ENCODE results near the gene INPP4B.

INPP4B gene

GRCh38 chr4:142331646-142332045 is 514.5 kb downstream of the INPP4B start:
- Histone ChIP-seq H3K27me3 (ENCODE audit: low read depth, low read length) (no peaks in the 10 kb centered on the region), H3K4me1 (ENCODE audit: low read length) (no peaks in the 10 kb centered on the region), H3K27ac (ENCODE audit: low read length) (no peak overlapping the region), H4K20me1 (ENCODE audit: insufficient read depth, low read length) (no peaks in the 10 kb centered on the region), H3K4me2 (ENCODE audit: low read length) (no peak overlapping the region), H3K9me3 (ENCODE audit: insufficient read depth, low read length) (no peaks in the 10 kb centered on the region), H3K4me3 (ENCODE audit: low read length) (no peak overlapping the region), H3K79me2 (ENCODE audit: low read length) (no peaks in the 10 kb centered on the region), H3K36me3 (replicated peaks; ENCODE audit: low read depth, low read length) (no peaks in the 10 kb centered on the region), H2AFZ (ENCODE audit: low read depth, low read length) (no peak overlapping the region), H3K9ac (ENCODE audit: low read length) (no peak overlapping the region)
- no peak for TF ChIP-seq EZH2phosphoT487 (IDR thresholded peaks at IDR 0.05; ENCODE audit: low read depth)
- TF ChIP-seq CTCF (IDR thresholded peaks at IDR 0.05; ENCODE audit: low read depth, low read length) = no peak

DNA sequence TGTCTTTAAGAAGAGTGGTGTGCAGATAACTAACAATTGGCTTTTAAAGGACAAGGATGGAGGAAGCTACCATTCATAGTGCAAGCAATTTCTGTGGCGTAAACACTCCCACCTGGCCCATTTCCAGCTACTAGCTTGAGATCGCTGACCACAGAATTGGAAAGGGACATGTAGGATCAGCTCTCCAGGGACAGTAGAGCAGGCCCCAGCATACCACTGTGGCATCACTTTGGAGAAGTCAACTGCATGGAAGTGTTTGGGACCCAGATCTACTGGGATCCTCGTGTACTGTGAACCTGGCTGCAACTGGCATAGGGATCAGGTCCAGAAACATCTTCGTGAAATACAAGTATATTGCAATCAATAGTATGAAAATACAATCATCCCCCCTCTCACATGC is 515.0 kb downstream of the INPP4B start:
- no peaks in the 10 kb centered on the region for H3K36me3 ChIP-seq (replicated peaks; ENCODE audit: low read depth, low read length)
- H3K9ac ChIP-seq (ENCODE audit: low read length) = no peak overlapping the region
- no peaks in the 10 kb centered on the region for H3K9me3 ChIP-seq (ENCODE audit: insufficient read depth, low read length)
- no peaks in the 10 kb centered on the region for H3K27me3 ChIP-seq (ENCODE audit: low read depth, low read length)
- H3K4me1 ChIP-seq (ENCODE audit: low read length) = no peaks in the 10 kb centered on the region
- no peak overlapping the region for H3K4me3 ChIP-seq (ENCODE audit: low read length)
- TF ChIP-seq CTCF (IDR thresholded peaks at IDR 0.05; ENCODE audit: low read depth, low read length) (no peak), EZH2phosphoT487 (IDR thresholded peaks at IDR 0.05; ENCODE audit: low read depth) (no peak)
- no peak overlapping the region for H3K27ac ChIP-seq (ENCODE audit: low read length)
- H4K20me1 ChIP-seq (ENCODE audit: insufficient read depth, low read length) = no peaks in the 10 kb centered on the region
- H3K79me2 ChIP-seq (ENCODE audit: low read length) = no peaks in the 10 kb centered on the region
- H2AFZ ChIP-seq (ENCODE audit: low read depth, low read length) = no peak overlapping the region
- no peak overlapping the region for H3K4me2 ChIP-seq (ENCODE audit: low read length)

GRCh38 chr4:142330311-142330710 is 515.8 kb downstream of the INPP4B start:
- TF ChIP-seq CTCF (IDR thresholded peaks at IDR 0.05; ENCODE audit: low read depth, low read length) (no peak), EZH2phosphoT487 (IDR thresholded peaks at IDR 0.05; ENCODE audit: low read depth) (no peak)
- Histone ChIP-seq H3K9me3 (ENCODE audit: insufficient read depth, low read length) (no peaks in the 10 kb centered on the region), H3K4me2 (ENCODE audit: low read length) (no peak overlapping the region), H3K36me3 (replicated peaks; ENCODE audit: low read depth, low read length) (no peaks in the 10 kb centered on the region), H3K4me3 (ENCODE audit: low read length) (no peak overlapping the region), H3K27ac (ENCODE audit: low read length) (no peak overlapping the region), H3K27me3 (ENCODE audit: low read depth, low read length) (no peaks in the 10 kb centered on the region), H2AFZ (ENCODE audit: low read depth, low read length) (no peak overlapping the region), H3K79me2 (ENCODE audit: low read length) (no peaks in the 10 kb centered on the region), H3K4me1 (ENCODE audit: low read length) (no peaks in the 10 kb centered on the region), H4K20me1 (ENCODE audit: insufficient read depth, low read length) (no peaks in the 10 kb centered on the region), H3K9ac (ENCODE audit: low read length) (no peak overlapping the region)

DNA sequence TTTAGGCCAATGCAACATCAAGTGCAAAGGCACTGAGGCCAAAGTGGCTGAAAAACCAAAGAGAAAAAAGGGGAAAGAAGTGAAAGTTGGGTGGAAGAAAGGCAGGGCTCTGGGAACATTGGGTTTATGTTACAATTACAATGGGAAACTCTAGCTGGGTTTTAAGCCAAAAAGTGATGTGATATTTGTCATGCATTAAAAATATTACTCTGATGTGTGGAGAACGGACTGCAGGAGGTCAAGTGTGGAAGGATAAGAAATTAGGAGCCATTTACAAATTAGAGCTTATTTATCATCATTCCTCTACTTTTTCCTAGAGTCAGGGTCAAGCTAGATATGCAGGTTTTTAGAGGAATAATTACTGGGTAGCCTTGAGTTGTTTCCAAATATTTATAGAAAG is 516.8 kb downstream of the INPP4B start:
- peaks cover 6% of the 10 kb centered on the region for H3K4me1 ChIP-seq (ENCODE audit: low read length)
- H3K27me3 ChIP-seq (ENCODE audit: low read depth, low read length) = no peaks in the 10 kb centered on the region
- TF ChIP-seq CTCF (IDR thresholded peaks at IDR 0.05; ENCODE audit: low read depth, low read length) (no peak), EZH2phosphoT487 (IDR thresholded peaks at IDR 0.05; ENCODE audit: low read depth) (no peak)
- H2AFZ ChIP-seq (ENCODE audit: low read depth, low read length) = no peak overlapping the region
- H3K27ac ChIP-seq (ENCODE audit: low read length) = no peak overlapping the region
- H3K36me3 ChIP-seq (replicated peaks; ENCODE audit: low read depth, low read length) = no peaks in the 10 kb centered on the region
- no peaks in the 10 kb centered on the region for H3K9me3 ChIP-seq (ENCODE audit: insufficient read depth, low read length)
- H4K20me1 ChIP-seq (ENCODE audit: insufficient read depth, low read length) = no peaks in the 10 kb centered on the region
- H3K79me2 ChIP-seq (ENCODE audit: low read length) = no peaks in the 10 kb centered on the region
- H3K4me3 ChIP-seq (ENCODE audit: low read length) = no peak overlapping the region
- H3K9ac ChIP-seq (ENCODE audit: low read length) = no peak overlapping the region
- H3K4me2 ChIP-seq (ENCODE audit: low read length) = no peak overlapping the region
